Naive thymus-derived CD4-positive, alpha-beta T cell (primary cell): ENCODE results near the gene DPP6. TPM values are rescaled to one million over a fixed set of nuclear protein-coding genes. Genes with fewer than 3 reads are reported as not detected.
A peak's percentile ranks its signal among the peaks of the same experiment; 100 is the strongest.
"Not testable (repeated sequence)": the region's sequence is repeated elsewhere in the genome, so short reads cannot be mapped to it uniquely, and the experiment has no call there.

Source experiments
- ATAC-seq: fragments of 150-1000 bp; cut with Tn5 transposase; 2 replicates; pipeline ENCODE4 v1.10.0; 2021; ENCODE audit warnings: mild to moderate bottlenecking, moderate library complexity
- CTCF ChIA-PET: fragments of 350-600 bp; sonication (Branson Sonifier 250); formaldehyde crosslinking; loops from one replicate; lab custom pipeline; 2021; ENCODE audit warnings: antibody characterized with exemption; lab: Charles Lee
- POLR2A ChIA-PET: fragments of 350-600 bp; sonication (Branson Sonifier 250); formaldehyde crosslinking; loops from one replicate; lab custom pipeline; 2021; ENCODE audit warnings: antibody characterized with exemption, inconsistent platforms; lab: Charles Lee
- DNase-seq, 9 donors: peaks; one replicate each; pipeline versions ENCODE4 v3.0.0 to v3.0.0-alpha.2; 2020 to 2022; ENCODE audit warnings: mixed read lengths in 1 of 9
- H3K27ac ChIP-seq: one replicate; pipeline ENCODE4 v1.7.0; 2013; ENCODE audit warnings: mild to moderate bottlenecking, low read depth, low read length, moderate library complexity
- H3K27me3 ChIP-seq, 2 donors: one replicate each; pipeline ENCODE4 v1.7.0; 2013; ENCODE audit warnings: low read length in 2 of 2, mild to moderate bottlenecking in 2 of 2, moderate library complexity in 2 of 2; ENCODE audit not compliant: control insufficient read depth in 2 of 2, insufficient read depth in 2 of 2
- H3K36me3 ChIP-seq, 3 experiments: 1 replicate in 2 of 3; 2 replicates in 1 of 3; pipeline ENCODE4 v1.7.0; 2013; ENCODE audit warnings: low read length in 3 of 3, mild to moderate bottlenecking in 3 of 3, moderate library complexity in 1 of 3; ENCODE audit not compliant: insufficient read depth in 3 of 3, control insufficient read depth in 2 of 3
- H3K4me1 ChIP-seq, 2 donors: one replicate each; pipeline ENCODE4 v1.7.0; 2013; ENCODE audit warnings: low read length in 2 of 2, mild to moderate bottlenecking in 2 of 2, moderate library complexity in 1 of 2; ENCODE audit not compliant: control insufficient read depth in 2 of 2, insufficient read depth in 2 of 2
- H3K4me3 ChIP-seq: 2 replicates; pipeline ENCODE4 v1.7.0; 2013; ENCODE audit warnings: mild to moderate bottlenecking, low read length
- H3K9me3 ChIP-seq, 3 experiments: 1 replicate in 2 of 3; 2 replicates in 1 of 3; pipeline ENCODE4 v1.7.0; 2013; ENCODE audit warnings: low read length in 3 of 3; ENCODE audit not compliant: control insufficient read depth in 2 of 3
- H3K27ac Mint-ChIP-seq, 9 donors: one replicate each; pipeline ENCODE4 v1.8.0; 2020 to 2022; ENCODE audit warnings: mixed read lengths in 9 of 9, mild to moderate bottlenecking in 8 of 9, moderate library complexity in 5 of 9, inconsistent platforms in 2 of 9
- H3K27me3 Mint-ChIP-seq, 5 donors: one replicate each; pipeline ENCODE4 v1.8.0; 2021 to 2022; ENCODE audit warnings: mixed read lengths in 5 of 5, mild to moderate bottlenecking in 1 of 5
- H3K36me3 Mint-ChIP-seq, 5 donors: one replicate each; pipeline ENCODE4 v1.8.0; 2020 to 2022; ENCODE audit warnings: mixed read lengths in 5 of 5, mild to moderate bottlenecking in 3 of 5, inconsistent platforms in 1 of 5
- H3K4me1 Mint-ChIP-seq, 7 donors: one replicate each; pipeline ENCODE4 v1.8.0; 2020 to 2022; ENCODE audit warnings: mixed read lengths in 7 of 7, mild to moderate bottlenecking in 3 of 7, inconsistent platforms in 1 of 7
- H3K4me3 Mint-ChIP-seq, 10 donors: one replicate each; pipeline ENCODE4 v1.8.0; 2020 to 2022; ENCODE audit warnings: mild to moderate bottlenecking in 10 of 10, mixed read lengths in 10 of 10, moderate library complexity in 6 of 10, inconsistent platforms in 2 of 10
- H3K9me3 Mint-ChIP-seq, 11 donors: one replicate each; pipeline ENCODE4 v1.8.0; 2020 to 2022; ENCODE audit warnings: mixed read lengths in 11 of 11, mild to moderate bottlenecking in 4 of 11, inconsistent platforms in 1 of 11, moderate library complexity in 1 of 11
- intact Hi-C, 2 donors: fragments of 100-400 bp; cut with micrococcal nuclease; formaldehyde crosslinking; loops; one replicate each; pipeline ENCODE4 v1.15.1; 2023
- polyA plus RNA-seq, 2 donors: library from polyadenylated mRNA; unstranded; fragments of 300-500 nt; fragmentation: Illumina TruSeq; gene quantifications; one replicate each; pipeline ENCODE4 v1.2.3, GENCODE V29; 2021
- total RNA-seq, 6 experiments: library from RNA in 5 of 6; stranded (reverse) in 5 of 6; gene quantifications; 1 replicate in 5 of 6; 2 replicates in 1 of 6; pipeline ENCODE4 v1.2.3 and lab custom pipeline; 2021 to 2026

DPP6 gene
- total and polyA plus RNA-seq, 7 experiments from 2014 or later: not detected

- H3K9me3 Mint-ChIP-seq, intact Hi-C loops: not testable (repeated sequence)
These were observed 24.4 kb upstream of the DPP6 start for GRCh38 chr7:154027805-154028204.

GRCh38 chr7:154030476-154031080, 21.6 kb upstream of the DPP6 start:
- CTCF ChIA-PET, H3K27ac ChIP-seq, POLR2A ChIA-PET, H3K27ac Mint-ChIP-seq, H3K27me3 ChIP-seq, H3K4me3 Mint-ChIP-seq, H3K36me3 ChIP-seq, H3K4me1 Mint-ChIP-seq, intact Hi-C loops, H3K4me3 ChIP-seq, DNase-seq, H3K9me3 ChIP-seq, H3K9me3 Mint-ChIP-seq, H3K36me3 Mint-ChIP-seq, ATAC-seq, H3K4me1 ChIP-seq, H3K27me3 Mint-ChIP-seq: not testable (repeated sequence)

More at GRCh38 chr7:154027805-154028204, 24.4 kb upstream of the DPP6 start:
- H3K9me3 ChIP-seq, H3K36me3 Mint-ChIP-seq, POLR2A ChIA-PET, H3K4me1 Mint-ChIP-seq, ATAC-seq, H3K27ac Mint-ChIP-seq, H3K4me3 Mint-ChIP-seq, H3K27me3 ChIP-seq, H3K27ac ChIP-seq, H3K36me3 ChIP-seq, CTCF ChIA-PET, H3K4me3 ChIP-seq, H3K4me1 ChIP-seq, DNase-seq, H3K27me3 Mint-ChIP-seq: not testable (repeated sequence)

DNA sequence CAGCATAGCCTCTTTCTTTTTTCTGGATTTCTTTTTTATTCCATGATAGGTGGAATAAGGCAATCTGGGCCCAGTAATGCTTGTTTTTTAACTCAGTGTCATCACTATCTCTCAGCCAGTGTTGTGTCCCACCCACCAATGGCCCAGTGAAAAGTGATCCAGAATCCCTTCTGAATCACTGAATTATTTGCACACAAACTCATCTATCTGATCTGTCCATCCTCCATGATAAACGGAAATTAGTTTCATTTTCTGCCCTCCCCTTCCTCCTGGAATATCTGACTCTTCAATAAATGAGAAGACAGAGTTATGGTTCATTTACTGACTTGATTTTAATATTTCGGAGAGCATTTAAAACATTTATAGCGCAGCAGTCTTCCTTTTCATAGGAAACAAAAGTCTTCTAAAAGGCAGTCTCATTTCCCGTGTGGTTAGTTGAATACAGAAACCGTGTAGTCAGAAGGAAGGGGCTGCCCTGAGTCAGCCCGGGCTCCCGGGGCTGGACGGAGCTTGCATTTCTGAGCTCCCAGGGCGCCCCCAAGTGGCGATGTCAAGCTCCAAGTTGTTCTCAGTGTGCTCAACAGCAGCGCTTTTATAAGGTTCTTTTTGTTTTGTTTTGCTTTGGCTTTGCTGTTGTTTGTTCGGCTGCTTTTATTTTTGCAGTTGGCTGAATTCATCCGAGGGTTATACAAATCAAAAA, 12.6 kb upstream of the DPP6 start:
- H3K9me3 Mint-ChIP-seq, CTCF ChIA-PET, H3K9me3 ChIP-seq, H3K27ac Mint-ChIP-seq, H3K4me1 Mint-ChIP-seq, H3K4me1 ChIP-seq, intact Hi-C loops, H3K36me3 Mint-ChIP-seq, H3K27me3 Mint-ChIP-seq, H3K36me3 ChIP-seq, H3K27me3 ChIP-seq, POLR2A ChIA-PET, H3K4me3 ChIP-seq, H3K27ac ChIP-seq, H3K4me3 Mint-ChIP-seq: not testable (repeated sequence)
- peak in 1 of 9 donors; percentile 27 for DNase-seq
- peak; percentile 90 for ATAC-seq

DNA sequence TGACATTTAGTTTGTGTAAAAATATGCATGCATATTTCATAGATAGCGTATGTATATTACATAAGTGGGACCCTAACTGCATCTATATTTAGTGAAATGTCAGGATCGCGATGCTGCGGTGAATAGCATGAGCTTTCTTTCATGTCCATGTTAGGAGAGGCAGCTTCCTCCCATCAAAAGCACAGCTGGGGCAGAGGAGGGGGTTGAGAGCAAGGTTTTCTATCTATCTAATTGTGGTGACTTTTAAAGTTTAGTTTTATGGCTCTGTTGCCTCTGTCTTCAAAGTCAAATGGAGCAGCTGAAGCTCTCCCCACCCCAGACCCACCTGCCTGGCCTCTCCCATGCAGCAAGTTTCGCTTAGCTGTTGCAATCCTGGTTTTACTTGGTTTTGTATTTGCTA, 1.8 kb upstream of the DPP6 start:
- H3K9me3 Mint-ChIP-seq, intact Hi-C loops, CTCF ChIA-PET, H3K36me3 Mint-ChIP-seq, H3K4me3 ChIP-seq, DNase-seq, H3K27ac Mint-ChIP-seq, H3K27me3 ChIP-seq, H3K36me3 ChIP-seq, H3K9me3 ChIP-seq, H3K4me1 Mint-ChIP-seq, POLR2A ChIA-PET, H3K4me3 Mint-ChIP-seq, H3K4me1 ChIP-seq, H3K27ac ChIP-seq: not testable (repeated sequence)
- peak; percentile 36 for ATAC-seq
- peaks cover 5 to 12% (median 8%) of the 10 kb centered on the region in 5 donors for H3K27me3 Mint-ChIP-seq

GRCh38 chr7:154051006-154051642, 1.1 kb upstream of the DPP6 start:
- H3K4me1 Mint-ChIP-seq, CTCF ChIA-PET, H3K27me3 ChIP-seq, POLR2A ChIA-PET, intact Hi-C loops, H3K36me3 Mint-ChIP-seq, H3K9me3 ChIP-seq, H3K4me3 ChIP-seq, H3K36me3 ChIP-seq, H3K4me1 ChIP-seq, DNase-seq, H3K27ac ChIP-seq, H3K27ac Mint-ChIP-seq, H3K4me3 Mint-ChIP-seq, H3K9me3 Mint-ChIP-seq: not testable (repeated sequence)
- peak; percentile 72 for ATAC-seq
- H3K27me3 Mint-ChIP-seq: peaks cover 5 to 12% (median 8%) of the 10 kb centered on the region in 5 donors

DNA sequence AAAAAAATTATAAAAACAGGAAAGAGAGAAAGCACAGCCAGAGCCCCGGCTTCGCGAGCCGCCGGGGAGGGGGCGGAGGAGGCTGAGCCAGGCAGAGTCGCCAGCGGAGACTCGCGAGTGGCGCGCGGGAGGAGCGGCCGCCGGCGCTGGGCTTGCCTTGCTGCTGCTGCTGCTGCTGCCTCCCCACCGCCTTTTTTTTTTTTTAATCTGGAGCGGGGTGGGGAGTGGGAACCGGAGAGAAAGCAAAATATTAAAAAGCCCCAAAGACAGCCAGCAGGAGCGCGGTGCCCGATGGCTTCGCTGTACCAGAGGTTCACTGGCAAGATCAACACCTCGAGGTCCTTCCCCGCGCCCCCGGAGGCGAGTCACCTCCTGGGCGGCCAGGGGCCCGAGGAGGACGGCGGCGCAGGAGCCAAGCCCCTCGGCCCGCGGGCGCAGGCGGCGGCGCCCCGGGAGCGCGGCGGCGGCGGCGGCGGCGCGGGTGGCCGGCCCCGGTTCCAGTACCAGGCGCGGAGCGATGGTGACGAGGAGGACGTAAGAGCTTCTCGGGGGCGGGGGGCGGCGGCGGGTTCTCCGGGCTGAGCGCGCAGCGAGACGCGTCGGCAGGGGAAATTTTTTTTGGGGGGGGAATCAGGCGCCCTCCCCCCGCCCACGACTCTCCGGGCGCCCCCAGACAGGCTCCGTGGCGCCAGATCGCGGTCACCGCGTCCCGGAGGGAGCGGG, 493 bp downstream of the DPP6 start:
- DNase-seq, H3K27ac ChIP-seq, H3K4me1 Mint-ChIP-seq, H3K9me3 Mint-ChIP-seq, H3K4me1 ChIP-seq, H3K36me3 Mint-ChIP-seq, POLR2A ChIA-PET, intact Hi-C loops, H3K9me3 ChIP-seq, H3K27me3 ChIP-seq, H3K36me3 ChIP-seq, CTCF ChIA-PET, H3K4me3 Mint-ChIP-seq, H3K4me3 ChIP-seq, ATAC-seq, H3K27ac Mint-ChIP-seq: not testable (repeated sequence)
- peaks cover 5 to 12% (median 8%) of the 10 kb centered on the region in 5 donors for H3K27me3 Mint-ChIP-seq
